GM19099 (cell line): Measurements from ENCODE around the gene USH1C.

Source experiments
- POLR2A ChIP-seq: IDR thresholded peaks from 3 replicates; pipeline ENCODE4 v1.6.1; 2011; ENCODE audit warnings: low read depth; ENCODE audit not compliant: insufficient read length; ENCODE audit errors: extremely low read depth

USH1C gene

GRCh38 chr11:17527628-17527995 lies 16.6 kb downstream of the USH1C start:
- no peak for TF ChIP-seq POLR2A

- no peak for TF ChIP-seq POLR2A
Measured at GRCh38 chr11:17526931-17527627, 17.1 kb downstream of the USH1C start.

- TF ChIP-seq POLR2A: no peak
Measured at GRCh38 chr11:17526326-17526725, 17.9 kb downstream of the USH1C start.

- TF ChIP-seq POLR2A: no peak
Measured at GRCh38 chr11:17525570-17525969, 18.6 kb downstream of the USH1C start.

- TF ChIP-seq POLR2A: no peak
Measured at GRCh38 chr11:17524221-17524620, 20.0 kb downstream of the USH1C start.

- no peak for TF ChIP-seq POLR2A
Measured at GRCh38 chr11:17522655-17523054, 21.6 kb downstream of the USH1C start.

- no peak for TF ChIP-seq POLR2A
Measured at GRCh38 chr11:17521106-17521900, 22.9 kb downstream of the USH1C start.

GRCh38 chr11:17519061-17519885 lies 24.9 kb downstream of the USH1C start:
- TF ChIP-seq POLR2A: no peak

- no peak for TF ChIP-seq POLR2A
Measured at GRCh38 chr11:17518366-17518765, 25.9 kb downstream of the USH1C start.

GRCh38 chr11:17517186-17517585 lies 27.0 kb downstream of the USH1C start:
- no peak for TF ChIP-seq POLR2A

- no peak for TF ChIP-seq POLR2A
Measured at GRCh38 chr11:17516551-17517150, 27.6 kb downstream of the USH1C start.

- no peak for TF ChIP-seq POLR2A
Measured at GRCh38 chr11:17515443-17516176, 28.6 kb downstream of the USH1C start.

GRCh38 chr11:17514476-17514875 lies 29.7 kb downstream of the USH1C start:
- no peak for TF ChIP-seq POLR2A

GRCh38 chr11:17513853-17514252 lies 30.4 kb downstream of the USH1C start:
- no peak for TF ChIP-seq POLR2A

GRCh38 chr11:17512101-17512500 lies 32.1 kb downstream of the USH1C start:
- no peak for TF ChIP-seq POLR2A

- TF ChIP-seq POLR2A: no peak
Measured at GRCh38 chr11:17511571-17511970, 32.6 kb downstream of the USH1C start.
